ENCODE measurements around the gene CEP164.

The CEP164 gene

DNA sequence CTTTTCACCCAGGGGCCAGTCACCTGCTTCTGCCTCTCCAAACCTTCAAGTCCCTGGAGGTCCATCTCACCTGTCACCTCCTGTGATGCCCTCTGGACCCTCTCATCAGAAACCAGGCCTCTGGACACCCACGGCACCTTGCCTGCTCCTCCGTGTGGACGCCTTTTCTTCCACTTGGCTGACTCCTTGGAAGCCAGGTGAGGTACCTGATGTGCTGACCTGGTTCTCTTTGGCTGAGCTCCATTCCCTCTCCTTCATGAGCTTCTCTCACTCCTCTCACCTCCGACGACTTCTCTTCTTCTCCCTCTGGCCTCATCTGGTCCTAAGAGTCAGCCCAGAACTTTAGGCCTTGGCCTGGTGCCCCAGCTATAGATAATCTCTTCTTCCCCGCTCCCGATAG, 99.3 kb downstream of the CEP164 start:
- Histone ChIP-seq H3K27ac (ENCODE audit: extremely low read depth, low read depth, low read length) (no peak overlapping the region), H3K36me3 (ENCODE audit: control insufficient read depth in 2 of 2, insufficient read depth in 1 of 2, low read length in 2 of 2) (no peaks in the 10 kb centered on the region), H3K9me3 (ENCODE audit: control insufficient read depth, insufficient read depth, low read depth, low read length) (no peaks in the 10 kb centered on the region), H3K4me3 (ENCODE audit: low read depth, low read length) (no peak overlapping the region), H3K4me1 (ENCODE audit: control insufficient read depth, insufficient read depth, low read length) (no peaks in the 10 kb centered on the region)
- TF ChIP-seq, protein P1, sequence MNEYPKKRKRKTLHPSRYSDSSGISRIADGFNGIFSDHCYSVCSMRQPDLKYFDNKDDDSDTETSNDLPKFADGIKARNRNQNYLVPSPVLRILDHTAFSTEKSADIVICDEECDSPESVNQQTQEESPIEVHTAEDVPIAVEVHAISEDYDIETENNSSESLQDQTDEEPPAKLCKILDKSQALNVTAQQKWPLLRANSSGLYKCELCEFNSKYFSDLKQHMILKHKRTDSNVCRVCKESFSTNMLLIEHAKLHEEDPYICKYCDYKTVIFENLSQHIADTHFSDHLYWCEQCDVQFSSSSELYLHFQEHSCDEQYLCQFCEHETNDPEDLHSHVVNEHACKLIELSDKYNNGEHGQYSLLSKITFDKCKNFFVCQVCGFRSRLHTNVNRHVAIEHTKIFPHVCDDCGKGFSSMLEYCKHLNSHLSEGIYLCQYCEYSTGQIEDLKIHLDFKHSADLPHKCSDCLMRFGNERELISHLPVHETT (tag by site-specific recombination; IDR thresholded peaks at IDR 0.05), result no peak
- TF ChIP-seq, protein P2, sequence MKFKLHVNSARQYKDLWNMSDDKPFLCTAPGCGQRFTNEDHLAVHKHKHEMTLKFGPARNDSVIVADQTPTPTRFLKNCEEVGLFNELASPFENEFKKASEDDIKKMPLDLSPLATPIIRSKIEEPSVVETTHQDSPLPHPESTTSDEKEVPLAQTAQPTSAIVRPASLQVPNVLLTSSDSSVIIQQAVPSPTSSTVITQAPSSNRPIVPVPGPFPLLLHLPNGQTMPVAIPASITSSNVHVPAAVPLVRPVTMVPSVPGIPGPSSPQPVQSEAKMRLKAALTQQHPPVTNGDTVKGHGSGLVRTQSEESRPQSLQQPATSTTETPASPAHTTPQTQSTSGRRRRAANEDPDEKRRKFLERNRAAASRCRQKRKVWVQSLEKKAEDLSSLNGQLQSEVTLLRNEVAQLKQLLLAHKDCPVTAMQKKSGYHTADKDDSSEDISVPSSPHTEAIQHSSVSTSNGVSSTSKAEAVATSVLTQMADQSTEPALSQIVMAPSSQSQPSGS (tag by site-specific recombination; IDR thresholded peaks at IDR 0.05; ENCODE audit: low read depth), result no peak
- no peak for TF ChIP-seq ZNF792 (tag by site-specific recombination; IDR thresholded peaks at IDR 0.05)
- no peak for TF ChIP-seq ZNF776 (tag by site-specific recombination; IDR thresholded peaks at IDR 0.05; ENCODE audit: borderline replicate concordance)
- TF ChIP-seq ZNF837 (tag by site-specific recombination; IDR thresholded peaks at IDR 0.05), result no peak
- TF ChIP-seq ZNF561 (tag by site-specific recombination; IDR thresholded peaks at IDR 0.05; ENCODE audit: borderline replicate concordance), result no peak
- TF ChIP-seq ZNF48 (tag by site-specific recombination; IDR thresholded peaks at IDR 0.05), result no peak
- TF ChIP-seq ZNF140 (tag by site-specific recombination; IDR thresholded peaks at IDR 0.05), result no peak
- TF ChIP-seq ZBTB8A (tag by site-specific recombination; IDR thresholded peaks at IDR 0.05), result no peak
- TF ChIP-seq ZSCAN16 (tag by site-specific recombination; IDR thresholded peaks at IDR 0.05), result no peak
- TF ChIP-seq, protein P3, sequence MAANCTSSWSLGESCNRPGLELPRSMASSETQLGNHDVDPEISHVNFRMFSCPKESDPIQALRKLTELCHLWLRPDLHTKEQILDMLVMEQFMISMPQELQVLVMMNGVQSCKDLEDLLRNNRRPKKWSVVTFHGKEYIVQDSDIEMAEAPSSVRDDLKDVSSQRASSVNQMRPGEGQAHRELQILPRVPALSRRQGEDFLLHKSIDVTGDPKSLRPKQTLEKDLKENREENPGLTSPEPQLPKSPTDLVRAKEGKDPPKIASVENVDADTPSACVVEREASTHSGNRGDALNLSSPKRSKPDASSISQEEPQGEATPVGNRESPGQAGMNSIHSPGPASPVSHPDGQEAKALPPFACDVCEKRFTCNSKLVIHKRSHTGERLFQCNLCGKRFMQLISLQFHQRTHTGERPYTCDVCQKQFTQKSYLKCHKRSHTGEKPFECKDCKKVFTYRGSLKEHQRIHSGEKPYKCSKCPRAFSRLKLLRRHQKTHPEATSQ (tag by site-specific recombination; IDR thresholded peaks at IDR 0.05), result no peak
- no peak for TF ChIP-seq ZNF19 (tag by site-specific recombination; IDR thresholded peaks at IDR 0.05; ENCODE audit: low read depth)
- no peak for TF ChIP-seq ZSCAN30 (tag by site-specific recombination; IDR thresholded peaks at IDR 0.05)
- TF ChIP-seq, protein P4, sequence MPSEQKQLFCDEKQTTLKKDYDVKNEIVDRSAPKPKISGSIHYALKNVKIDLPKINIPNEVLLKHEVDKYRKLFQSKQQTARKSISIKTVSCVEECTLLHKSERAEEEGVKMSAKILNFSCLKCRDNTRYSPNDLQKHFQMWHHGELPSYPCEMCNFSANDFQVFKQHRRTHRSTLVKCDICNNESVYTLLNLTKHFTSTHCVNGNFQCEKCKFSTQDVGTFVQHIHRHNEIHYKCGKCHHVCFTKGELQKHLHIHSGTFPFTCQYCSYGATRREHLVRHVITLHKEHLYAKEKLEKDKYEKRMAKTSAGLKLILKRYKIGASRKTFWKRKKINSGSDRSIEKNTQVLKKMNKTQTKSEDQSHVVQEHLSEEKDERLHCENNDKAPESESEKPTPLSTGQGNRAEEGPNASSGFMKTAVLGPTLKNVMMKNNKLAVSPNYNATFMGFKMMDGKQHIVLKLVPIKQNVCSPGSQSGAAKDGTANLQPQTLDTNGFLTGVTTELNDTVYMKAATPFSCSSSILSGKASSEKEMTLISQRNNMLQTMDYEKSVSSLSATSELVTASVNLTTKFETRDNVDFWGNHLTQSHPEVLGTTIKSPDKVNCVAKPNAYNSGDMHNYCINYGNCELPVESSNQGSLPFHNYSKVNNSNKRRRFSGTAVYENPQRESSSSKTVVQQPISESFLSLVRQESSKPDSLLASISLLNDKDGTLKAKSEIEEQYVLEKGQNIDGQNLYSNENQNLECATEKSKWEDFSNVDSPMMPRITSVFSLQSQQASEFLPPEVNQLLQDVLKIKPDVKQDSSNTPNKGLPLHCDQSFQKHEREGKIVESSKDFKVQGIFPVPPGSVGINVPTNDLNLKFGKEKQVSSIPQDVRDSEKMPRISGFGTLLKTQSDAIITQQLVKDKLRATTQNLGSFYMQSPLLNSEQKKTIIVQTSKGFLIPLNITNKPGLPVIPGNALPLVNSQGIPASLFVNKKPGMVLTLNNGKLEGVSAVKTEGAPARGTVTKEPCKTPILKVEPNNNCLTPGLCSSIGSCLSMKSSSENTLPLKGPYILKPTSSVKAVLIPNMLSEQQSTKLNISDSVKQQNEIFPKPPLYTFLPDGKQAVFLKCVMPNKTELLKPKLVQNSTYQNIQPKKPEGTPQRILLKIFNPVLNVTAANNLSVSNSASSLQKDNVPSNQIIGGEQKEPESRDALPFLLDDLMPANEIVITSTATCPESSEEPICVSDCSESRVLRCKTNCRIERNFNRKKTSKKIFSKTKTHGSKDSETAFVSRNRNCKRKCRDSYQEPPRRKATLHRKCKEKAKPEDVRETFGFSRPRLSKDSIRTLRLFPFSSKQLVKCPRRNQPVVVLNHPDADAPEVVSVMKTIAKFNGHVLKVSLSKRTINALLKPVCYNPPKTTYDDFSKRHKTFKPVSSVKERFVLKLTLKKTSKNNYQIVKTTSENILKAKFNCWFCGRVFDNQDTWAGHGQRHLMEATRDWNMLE (tag by site-specific recombination; conservative IDR thresholded peaks at IDR 0.05; ENCODE audit: low read depth), result no peak
- ChIA-PET CTCF (interaction anchor here (0.6 to 4.9 kb wide), 47 partner anchors 8 to 681 kb away, joined by 3 to 113 read pairs (median 5); no protein-coding TSS in a partner anchor), POLR2A (no interaction called here)

DNA sequence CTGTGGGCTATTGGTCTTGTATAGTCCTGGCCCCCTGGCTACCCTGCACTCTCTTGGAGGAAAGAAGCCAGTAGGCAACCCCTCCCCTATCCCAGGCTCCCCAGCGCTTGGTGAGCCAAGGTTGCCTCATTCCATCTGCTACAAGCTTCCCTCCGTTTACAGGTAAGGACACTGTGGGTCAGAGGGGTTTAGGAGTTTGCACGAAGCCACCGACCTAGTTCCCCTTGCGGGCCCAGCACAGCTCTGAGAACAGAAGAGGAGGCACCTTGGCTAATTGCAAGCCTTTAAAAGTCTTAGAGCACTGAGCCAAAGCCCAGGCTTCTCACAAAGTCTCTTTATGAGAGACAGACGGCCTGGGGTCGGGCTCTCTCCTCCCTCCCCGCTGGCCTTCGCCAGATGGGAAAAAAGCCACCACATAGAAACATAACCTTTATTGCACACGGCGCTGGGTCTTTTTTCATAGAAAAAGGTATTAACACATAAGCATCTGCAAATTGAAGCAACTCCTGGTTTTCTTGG, 99.8 kb downstream of the CEP164 start:
- POLR2A ChIA-PET, result no interaction called here
- TF ChIP-seq, protein P5, sequence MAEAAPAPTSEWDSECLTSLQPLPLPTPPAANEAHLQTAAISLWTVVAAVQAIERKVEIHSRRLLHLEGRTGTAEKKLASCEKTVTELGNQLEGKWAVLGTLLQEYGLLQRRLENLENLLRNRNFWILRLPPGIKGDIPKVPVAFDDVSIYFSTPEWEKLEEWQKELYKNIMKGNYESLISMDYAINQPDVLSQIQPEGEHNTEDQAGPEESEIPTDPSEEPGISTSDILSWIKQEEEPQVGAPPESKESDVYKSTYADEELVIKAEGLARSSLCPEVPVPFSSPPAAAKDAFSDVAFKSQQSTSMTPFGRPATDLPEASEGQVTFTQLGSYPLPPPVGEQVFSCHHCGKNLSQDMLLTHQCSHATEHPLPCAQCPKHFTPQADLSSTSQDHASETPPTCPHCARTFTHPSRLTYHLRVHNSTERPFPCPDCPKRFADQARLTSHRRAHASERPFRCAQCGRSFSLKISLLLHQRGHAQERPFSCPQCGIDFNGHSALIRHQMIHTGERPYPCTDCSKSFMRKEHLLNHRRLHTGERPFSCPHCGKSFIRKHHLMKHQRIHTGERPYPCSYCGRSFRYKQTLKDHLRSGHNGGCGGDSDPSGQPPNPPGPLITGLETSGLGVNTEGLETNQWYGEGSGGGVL (tag by site-specific recombination; IDR thresholded peaks at IDR 0.05), result no peak
- TF ChIP-seq ZNF549 (tag by site-specific recombination; IDR thresholded peaks at IDR 0.05), result no peak
- TF ChIP-seq ZNF169 (tag by site-specific recombination; IDR thresholded peaks at IDR 0.05), result no peak
- no peak for TF ChIP-seq ZNF416 (tag by site-specific recombination; IDR thresholded peaks at IDR 0.05)
- TF ChIP-seq KLF7 (tag by site-specific recombination; IDR thresholded peaks at IDR 0.05; ENCODE audit: borderline replicate concordance), result no peak
- TF ChIP-seq ZNF560 (tag by site-specific recombination; IDR thresholded peaks at IDR 0.05; ENCODE audit: borderline replicate concordance), result no peak
- TF ChIP-seq OVOL3 (tag by site-specific recombination; IDR thresholded peaks at IDR 0.05), result no peak
- TF ChIP-seq, protein P6, sequence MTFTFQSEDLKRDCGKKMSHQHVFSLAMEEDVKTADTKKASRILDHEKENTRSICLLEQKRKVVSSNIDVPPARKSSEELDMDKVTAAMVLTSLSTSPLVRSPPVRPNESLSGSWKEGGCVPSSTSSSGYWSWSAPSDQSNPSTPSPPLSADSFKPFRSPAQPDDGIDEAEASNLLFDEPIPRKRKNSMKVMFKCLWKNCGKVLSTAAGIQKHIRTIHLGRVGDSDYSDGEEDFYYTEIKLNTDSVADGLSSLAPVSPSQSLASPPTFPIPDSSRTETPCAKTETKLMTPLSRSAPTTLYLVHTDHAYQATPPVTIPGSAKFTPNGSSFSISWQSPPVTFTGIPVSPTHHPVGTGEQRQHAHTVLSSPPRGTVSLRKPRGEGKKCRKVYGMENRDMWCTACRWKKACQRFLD (tag by site-specific recombination; IDR thresholded peaks at IDR 0.05), result no peak
- TF ChIP-seq ZNF830 (tag by site-specific recombination; IDR thresholded peaks at IDR 0.05; ENCODE audit: low read depth), result no peak

More for the DNA sequence above, 99.8 kb downstream of the CEP164 start:
- CTCF ChIA-PET, result interaction anchor here (0.6 to 4.9 kb wide), 21 partner anchors 8 to 656 kb away, joined by 3 to 113 read pairs (median 5); no protein-coding TSS in a partner anchor
- H3K4me3 ChIP-seq (ENCODE audit: low read depth, low read length), result no peak overlapping the region
- H3K9me3 ChIP-seq (ENCODE audit: control insufficient read depth, insufficient read depth, low read depth, low read length), result no peaks in the 10 kb centered on the region
- no peaks in the 10 kb centered on the region for H3K4me1 ChIP-seq (ENCODE audit: control insufficient read depth, insufficient read depth, low read length)
- H3K36me3 ChIP-seq (ENCODE audit: control insufficient read depth in 2 of 2, insufficient read depth in 1 of 2, low read length in 2 of 2), result no peaks in the 10 kb centered on the region
- H3K27ac ChIP-seq (ENCODE audit: extremely low read depth, low read depth, low read length), result no peak overlapping the region

Measured in HEK293 (cell line).